IPS-20b (cell line): ENCODE data around the gene OR4N2.
"Not testable (repeated sequence)": the region's sequence is repeated elsewhere in the genome, so short reads cannot be mapped to it uniquely, and the experiment has no call there.

Experiments used
- H3K27ac ChIP-seq: one replicate; pipeline ENCODE4 v1.5.1; 2013; ENCODE audit warnings: low read length
- H3K27me3 ChIP-seq: 2 replicates; pipeline ENCODE4 v1.6.1; 2013; ENCODE audit warnings: mild to moderate bottlenecking, low read length, inconsistent platforms; ENCODE audit not compliant: insufficient read depth
- H3K36me3 ChIP-seq: 2 replicates; pipeline ENCODE4 v1.6.1; 2013; ENCODE audit warnings: low read depth, mild to moderate bottlenecking, inconsistent platforms, low read length, moderate library complexity; ENCODE audit not compliant: insufficient read depth
- H3K4me1 ChIP-seq: 2 replicates; pipeline ENCODE4 v1.6.1; 2013; ENCODE audit warnings: mild to moderate bottlenecking, control low read depth, inconsistent platforms, low read length, moderate library complexity; ENCODE audit not compliant: insufficient read depth
- H3K4me3 ChIP-seq: 2 replicates; pipeline ENCODE4 v1.5.1; 2013; ENCODE audit warnings: mild to moderate bottlenecking, low read length, inconsistent platforms
- H3K9ac ChIP-seq: 2 replicates; pipeline ENCODE4 v1.6.1; 2013; ENCODE audit warnings: low read depth, mild to moderate bottlenecking, inconsistent platforms, low read length, moderate library complexity
- H3K9me3 ChIP-seq: 2 replicates; pipeline ENCODE4 v1.6.1; 2013; ENCODE audit warnings: mild to moderate bottlenecking, low read depth, low read length, inconsistent platforms; ENCODE audit not compliant: insufficient read depth

Gene OR4N2

GRCh38 chr14:19803470-19803869 lies at the start of gene OR4N2:
Gene OR4N2, plus strand, starts transcription at chr14:19803770. Its CDS starts 23,679 bp downstream, at chr14:19827449.
- not testable (repeated sequence) for H3K27me3 ChIP-seq, H3K4me3 ChIP-seq, H3K27ac ChIP-seq, H3K9ac ChIP-seq, H3K36me3 ChIP-seq, H3K4me1 ChIP-seq
- H3K9me3 ChIP-seq: peaks cover 94% of the 10 kb centered on the region

- no peak overlapping the region for H3K27ac ChIP-seq
- H3K27me3 ChIP-seq: no peaks in the 10 kb centered on the region
- no peak overlapping the region for H3K9ac ChIP-seq
- H3K9me3 ChIP-seq: peaks cover 67% of the 10 kb centered on the region
- H3K4me1 ChIP-seq: no peaks in the 10 kb centered on the region
- H3K36me3 ChIP-seq: no peaks in the 10 kb centered on the region
- no peak overlapping the region for H3K4me3 ChIP-seq
These were observed 49.4 kb upstream of the OR4N2 start for GRCh38 chr14:19754172-19754571.

GRCh38 chr14:19771491-19771890 lies 32.1 kb upstream of the OR4N2 start:
- H3K4me1 ChIP-seq, H3K27me3 ChIP-seq, H3K36me3 ChIP-seq: not testable (repeated sequence)

GRCh38 chr14:19771895-19772430 lies 31.6 kb upstream of the OR4N2 start:
- Histone ChIP-seq H3K27ac (no peak overlapping the region), H3K4me1 (no peaks in the 10 kb centered on the region), H3K9ac (no peak overlapping the region), H3K27me3 (no peaks in the 10 kb centered on the region), H3K36me3 (no peaks in the 10 kb centered on the region), H3K9me3 (peaks cover 88% of the 10 kb centered on the region), H3K4me3 (no peak overlapping the region; the same call in 1 of the 2 replicates)

More at GRCh38 chr14:19771491-19771890, 32.1 kb upstream of the OR4N2 start:
- not testable (repeated sequence) for H3K9ac ChIP-seq, H3K4me3 ChIP-seq, H3K27ac ChIP-seq
- peaks cover 88% of the 10 kb centered on the region for H3K9me3 ChIP-seq

- H3K4me1 ChIP-seq, H3K27ac ChIP-seq, H3K36me3 ChIP-seq: not testable (repeated sequence)
These were observed 31.1 kb upstream of the OR4N2 start for GRCh38 chr14:19772454-19772853.

GRCh38 chr14:19773204-19773603 lies 30.4 kb upstream of the OR4N2 start, which contains the start of gene OR4M1:
Gene OR4M1, plus strand, starts transcription at chr14:19773504. Its CDS starts 6,819 bp downstream, at chr14:19780323.
- not testable (repeated sequence) for H3K4me3 ChIP-seq, H3K36me3 ChIP-seq, H3K27ac ChIP-seq, H3K4me1 ChIP-seq, H3K9ac ChIP-seq, H3K27me3 ChIP-seq
- peaks cover 89% of the 10 kb centered on the region for H3K9me3 ChIP-seq

More at GRCh38 chr14:19772454-19772853, 31.1 kb upstream of the OR4N2 start:
- H3K4me3 ChIP-seq, H3K27me3 ChIP-seq, H3K9ac ChIP-seq: not testable (repeated sequence)
- H3K9me3 ChIP-seq: peaks cover 88% of the 10 kb centered on the region

- Histone ChIP-seq H3K36me3 (no peaks in the 10 kb centered on the region), H3K9ac (no peak overlapping the region), H3K4me3 (no peak overlapping the region), H3K27me3 (no peaks in the 10 kb centered on the region), H3K9me3 (peaks cover 88% of the 10 kb centered on the region), H3K4me1 (no peaks in the 10 kb centered on the region), H3K27ac (no peak overlapping the region)
These were observed 28.0 kb upstream of the OR4N2 start for GRCh38 chr14:19775587-19775986.

- H3K4me1 ChIP-seq, H3K36me3 ChIP-seq, H3K9ac ChIP-seq, H3K4me3 ChIP-seq, H3K27me3 ChIP-seq, H3K27ac ChIP-seq: not testable (repeated sequence)
- peaks cover 87% of the 10 kb centered on the region for H3K9me3 ChIP-seq
These were observed 17.7 kb upstream of the OR4N2 start for GRCh38 chr14:19785848-19786247.

GRCh38 chr14:19787318-19787717 lies 16.3 kb upstream of the OR4N2 start:
- H3K27ac ChIP-seq, H3K9ac ChIP-seq, H3K27me3 ChIP-seq, H3K4me3 ChIP-seq, H3K4me1 ChIP-seq, H3K36me3 ChIP-seq: not testable (repeated sequence)
- peaks cover 85% of the 10 kb centered on the region for H3K9me3 ChIP-seq

- not testable (repeated sequence) for H3K9ac ChIP-seq, H3K36me3 ChIP-seq, H3K4me1 ChIP-seq, H3K4me3 ChIP-seq, H3K27ac ChIP-seq, H3K27me3 ChIP-seq
- peaks cover 89% of the 10 kb centered on the region for H3K9me3 ChIP-seq
These were observed 15.4 kb upstream of the OR4N2 start for GRCh38 chr14:19788150-19788549.

- H3K9ac ChIP-seq, H3K4me3 ChIP-seq, H3K36me3 ChIP-seq, H3K27ac ChIP-seq, H3K4me1 ChIP-seq, H3K27me3 ChIP-seq: not testable (repeated sequence)
- peaks cover 94% of the 10 kb centered on the region for H3K9me3 ChIP-seq
These were observed 7.0 kb upstream of the OR4N2 start for GRCh38 chr14:19796520-19797108.

- no peaks in the 10 kb centered on the region for H3K4me1 ChIP-seq
- no peaks in the 10 kb centered on the region for H3K27me3 ChIP-seq
- no peak overlapping the region for H3K27ac ChIP-seq
- H3K4me3 ChIP-seq: no peak overlapping the region
- H3K9ac ChIP-seq: no peak overlapping the region
- peaks cover 91% of the 10 kb centered on the region for H3K9me3 ChIP-seq
- H3K36me3 ChIP-seq: no peaks in the 10 kb centered on the region
These were observed 3.7 kb upstream of the OR4N2 start for GRCh38 chr14:19799880-19800279.
